Stimulated activated naive CD4-positive, alpha-beta T cell treated with Interleukin-2 at 50 U/mL for 16 hours (primary cell): ENCODE data around the gene ITPKC.
"Not testable (repeated sequence)": the region's sequence is repeated elsewhere in the genome, so short reads cannot be mapped to it uniquely, and the experiment has no call there.

Experiments used
- DNase-seq: peaks from one replicate; lab custom pipeline; 2025; lab: John Stamatoyannopoulos, UW

Gene ITPKC

GRCh38 chr19:40717325-40717879 is 490 bp downstream of the ITPKC start:
- no peak for DNase-seq

- no peak for DNase-seq
Measured at GRCh38 chr19:40717880-40718773, 1.2 kb downstream of the ITPKC start.

- no peak for DNase-seq
Measured at GRCh38 chr19:40718774-40719391, 2.0 kb downstream of the ITPKC start.

- DNase-seq, result no peak
Measured at GRCh38 chr19:40719414-40719894, 2.5 kb downstream of the ITPKC start.

GRCh38 chr19:40721140-40721486 is 4.2 kb downstream of the ITPKC start:
- DNase-seq, result no peak

- DNase-seq, result no peak
Measured at GRCh38 chr19:40721936-40722661, 5.2 kb downstream of the ITPKC start.

GRCh38 chr19:40723661-40724254 is 6.8 kb downstream of the ITPKC start:
- no peak for DNase-seq

GRCh38 chr19:40724315-40724714 is 7.4 kb downstream of the ITPKC start:
- no peak for DNase-seq

GRCh38 chr19:40724855-40725254 is 7.9 kb downstream of the ITPKC start:
- DNase-seq, result no peak

- no peak for DNase-seq
Measured at GRCh38 chr19:40726279-40726678, 9.4 kb downstream of the ITPKC start.

GRCh38 chr19:40730065-40730464 is 13.2 kb downstream of the ITPKC start:
- not testable (repeated sequence) for DNase-seq

GRCh38 chr19:40732304-40732703 is 15.4 kb downstream of the ITPKC start:
- not testable (repeated sequence) for DNase-seq

- no peak for DNase-seq
Measured at GRCh38 chr19:40733149-40733548, 16.2 kb downstream of the ITPKC start.

- DNase-seq, result no peak
Measured at GRCh38 chr19:40735013-40735771, 18.3 kb downstream of the ITPKC start.

- DNase-seq, result no peak
Measured at GRCh38 chr19:40736661-40737060, 19.7 kb downstream of the ITPKC start.

GRCh38 chr19:40737102-40737644 is 20.3 kb downstream of the ITPKC start:
- no peak for DNase-seq

- DNase-seq, result no peak
Measured at GRCh38 chr19:40739030-40739839, 22.3 kb downstream of the ITPKC start.

- no peak for DNase-seq
Measured at GRCh38 chr19:40739871-40740703, 23.2 kb downstream of the ITPKC start.

GRCh38 chr19:40740747-40741146 is 23.8 kb downstream of the ITPKC start:
- DNase-seq, result no peak
